Measurements from ENCODE around the gene FMNL1. TPM values are rescaled to one million over a fixed set of nuclear protein-coding genes. Genes with fewer than 3 reads are reported as not detected.

FMNL1 gene
- 310 and 351 TPM in 2 replicates for total RNA-seq

GRCh38 chr17:45221081-45222013 is at the start of gene FMNL1:
Gene FMNL1, plus strand, starts transcription at chr17:45221885. Its CDS starts 240 bp downstream, at chr17:45222125.
- peak; percentile 76 for DNase-seq
- intact Hi-C loops (cut with micrococcal nuclease): no loop called here
- no peaks in the 10 kb centered on the region for H3K9me3 Mint-ChIP-seq
- peaks cover 62% of the 10 kb centered on the region for H3K4me1 Mint-ChIP-seq
- peak within 1 kb of the TSS; percentile 99 for H3K27ac Mint-ChIP-seq
- peak; percentile 25 for ATAC-seq (ENCODE audit: low read depth)
- no peak for TF ChIP-seq CTCF (IDR thresholded peaks at IDR 0.05)
- ChIA-PET POLR2A (interaction anchor here (0.6 to 10.0 kb wide), 19 partner anchors 12 to 1022 kb away, joined by 3 to 378 read pairs (median 6); partner anchors contain the start of genes HEXIM1, HEXIM2, KANSL1 and MAP3K14), CTCF (interaction anchor here (0.6 to 11.7 kb wide), 10 partner anchors 9 to 165 kb away, joined by 3 to 203 read pairs (median 34); partner anchors contain the start of gene ACBD4)
- H3K36me3 Mint-ChIP-seq (ENCODE audit: low read depth): peaks cover 56% of the 10 kb centered on the region
- H3K4me3 Mint-ChIP-seq: peak within 1 kb of the TSS; percentile 99
- no peaks in the 10 kb centered on the region for H3K27me3 Mint-ChIP-seq

- Mint-ChIP-seq H3K9me3 (no peaks in the 10 kb centered on the region), H3K27ac (peak overlapping the region; percentile 35), H3K4me1 (peaks cover 14% of the 10 kb centered on the region), H3K4me3 (no peak overlapping the region), H3K27me3 (no peaks in the 10 kb centered on the region), H3K36me3 (ENCODE audit: low read depth) (no peaks in the 10 kb centered on the region)
- CTCF ChIA-PET: interaction anchor here (1.1 to 3.2 kb wide), 5 partner anchors 10 to 37 kb away, joined by 3 to 23 read pairs (median 18); partner anchors contain the start of gene ACBD4
- intact Hi-C loops (cut with micrococcal nuclease): loop anchor here (1.0 to 2.0 kb wide), 2 partner anchors 11 to 37 kb away; partner anchors contain the start of genes ACBD4 and HEXIM2
- DNase-seq (no peak), ATAC-seq (ENCODE audit: low read depth) (no peak)
- TF ChIP-seq CTCF (IDR thresholded peaks at IDR 0.05): no peak
- POLR2A ChIA-PET: interaction anchor here (1.1 to 3.9 kb wide), 6 partner anchors 11 to 144 kb away, joined by 3 to 84 read pairs (median 8); partner anchors contain the start of genes FMNL1, HEXIM1, HEXIM2 and MAP3K14
Measured at GRCh38 chr17:45172232-45172540, 49.5 kb upstream of the FMNL1 start.

GRCh38 chr17:45172541-45173286 is 49.0 kb upstream of the FMNL1 start:
- Mint-ChIP-seq H3K27me3 (no peaks in the 10 kb centered on the region), H3K9me3 (no peaks in the 10 kb centered on the region), H3K4me3 (peak overlapping the region; percentile 80), H3K27ac (peak overlapping the region; percentile 93), H3K36me3 (ENCODE audit: low read depth) (no peaks in the 10 kb centered on the region), H3K4me1 (peaks cover 14% of the 10 kb centered on the region)
- TF ChIP-seq CTCF (IDR thresholded peaks at IDR 0.05): no peak
- POLR2A ChIA-PET: interaction anchor here (0.6 to 3.9 kb wide), 11 partner anchors 10 to 146 kb away, joined by 3 to 84 read pairs (median 6); partner anchors contain the start of genes FMNL1, HEXIM1, HEXIM2 and MAP3K14
- intact Hi-C loops (cut with micrococcal nuclease): loop anchor here (1.0 to 2.0 kb wide), 2 partner anchors 11 to 38 kb away; partner anchors contain the start of genes ACBD4 and HEXIM2
- DNase-seq: peak; percentile 52
- CTCF ChIA-PET: interaction anchor here (1.1 to 3.2 kb wide), 6 partner anchors 10 to 46 kb away, joined by 3 to 23 read pairs (median 12); partner anchors contain the start of gene ACBD4
- ATAC-seq (ENCODE audit: low read depth): peak; percentile 91

GRCh38 chr17:45175759-45176115 is 45.9 kb upstream of the FMNL1 start:
- H3K4me1 Mint-ChIP-seq: peaks cover 14% of the 10 kb centered on the region
- intact Hi-C loops (cut with micrococcal nuclease): no loop called here
- no peak overlapping the region for H3K27ac Mint-ChIP-seq
- CTCF ChIA-PET: no interaction called here
- H3K27me3 Mint-ChIP-seq: no peaks in the 10 kb centered on the region
- H3K4me3 Mint-ChIP-seq: no peak overlapping the region
- H3K9me3 Mint-ChIP-seq: no peaks in the 10 kb centered on the region
- no peak for DNase-seq
- POLR2A ChIA-PET: interaction anchor here (0.6 to 1.1 kb wide), 2 partner anchors 14 to 23 kb away, joined by 3 read pairs; partner anchors contain the start of gene HEXIM2
- H3K36me3 Mint-ChIP-seq (ENCODE audit: low read depth): no peaks in the 10 kb centered on the region
- no peak for TF ChIP-seq CTCF (IDR thresholded peaks at IDR 0.05)
- ATAC-seq (ENCODE audit: low read depth): no peak
